Femur (tissue), 1 donor: ENCODE results near the gene MAD1L1.
"Not testable (repeated sequence)": the region's sequence is repeated elsewhere in the genome, so short reads cannot be mapped to it uniquely, and the experiment has no call there.

ENCODE experiments used
- DNase-seq: peaks from one replicate; pipeline ENCODE4 v3.0.0-alpha.2; 2017

MAD1L1 gene

DNA sequence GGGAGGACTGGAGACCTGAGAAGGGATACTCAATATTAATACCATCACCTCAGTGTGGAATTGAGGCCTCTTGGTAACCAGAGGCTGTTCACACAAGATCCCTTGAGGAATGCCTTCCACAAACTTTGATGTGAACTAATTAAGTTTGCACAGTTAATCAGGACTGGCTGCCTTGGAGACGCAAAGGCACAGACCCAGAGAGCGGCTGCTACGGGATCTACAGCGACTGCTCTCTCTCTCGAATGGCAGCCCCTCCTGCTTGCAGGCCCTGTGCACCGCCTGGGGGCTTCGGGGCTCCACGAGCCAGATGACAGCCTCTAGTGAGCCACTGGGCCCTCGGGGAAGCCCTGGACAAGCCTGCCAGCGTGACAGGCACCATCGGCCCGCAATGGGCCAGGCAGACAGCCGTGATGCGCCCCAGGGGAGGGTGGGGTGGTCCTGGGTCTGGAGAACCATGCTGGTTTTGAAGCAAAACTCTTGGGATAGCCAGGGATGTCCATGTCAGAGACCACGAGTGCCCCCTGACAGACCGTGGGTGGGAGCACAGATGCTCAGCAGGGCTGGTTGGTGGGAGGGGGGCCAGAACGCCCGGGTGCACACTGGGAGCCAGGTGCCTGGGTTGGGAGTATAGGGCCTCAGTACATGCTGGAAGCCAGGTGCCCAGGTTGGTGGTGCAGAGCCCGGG, 367.0 kb downstream of the MAD1L1 start:
- DNase-seq, result no peak

DNA sequence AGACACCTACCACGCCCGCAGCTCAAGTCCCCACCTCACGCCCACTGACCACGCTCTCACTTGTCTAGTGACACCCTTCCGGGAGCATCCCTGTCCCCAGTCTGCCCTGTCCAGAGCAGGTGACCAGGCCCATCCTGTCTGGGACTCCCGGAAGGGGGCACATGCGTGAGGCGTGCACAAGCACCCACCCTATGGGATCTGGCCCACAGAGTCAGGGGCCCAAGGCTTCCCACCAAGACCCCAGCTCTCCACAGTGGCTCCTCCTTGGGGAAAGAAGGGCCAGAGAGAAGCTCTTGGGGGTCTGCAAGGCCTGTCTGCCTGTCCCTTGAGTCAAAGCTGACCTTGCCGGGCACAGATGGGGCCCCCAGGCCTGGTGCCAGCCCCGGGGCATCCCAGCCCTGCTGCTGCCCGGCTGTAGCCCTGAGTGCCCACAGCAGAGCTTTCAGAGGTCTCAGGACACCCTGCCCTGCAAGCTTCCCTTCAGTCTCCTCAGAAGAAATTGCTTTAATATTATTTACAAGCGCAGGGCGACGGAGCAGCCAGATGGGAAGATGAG, 367.7 kb downstream of the MAD1L1 start:
- no peak for DNase-seq

DNA sequence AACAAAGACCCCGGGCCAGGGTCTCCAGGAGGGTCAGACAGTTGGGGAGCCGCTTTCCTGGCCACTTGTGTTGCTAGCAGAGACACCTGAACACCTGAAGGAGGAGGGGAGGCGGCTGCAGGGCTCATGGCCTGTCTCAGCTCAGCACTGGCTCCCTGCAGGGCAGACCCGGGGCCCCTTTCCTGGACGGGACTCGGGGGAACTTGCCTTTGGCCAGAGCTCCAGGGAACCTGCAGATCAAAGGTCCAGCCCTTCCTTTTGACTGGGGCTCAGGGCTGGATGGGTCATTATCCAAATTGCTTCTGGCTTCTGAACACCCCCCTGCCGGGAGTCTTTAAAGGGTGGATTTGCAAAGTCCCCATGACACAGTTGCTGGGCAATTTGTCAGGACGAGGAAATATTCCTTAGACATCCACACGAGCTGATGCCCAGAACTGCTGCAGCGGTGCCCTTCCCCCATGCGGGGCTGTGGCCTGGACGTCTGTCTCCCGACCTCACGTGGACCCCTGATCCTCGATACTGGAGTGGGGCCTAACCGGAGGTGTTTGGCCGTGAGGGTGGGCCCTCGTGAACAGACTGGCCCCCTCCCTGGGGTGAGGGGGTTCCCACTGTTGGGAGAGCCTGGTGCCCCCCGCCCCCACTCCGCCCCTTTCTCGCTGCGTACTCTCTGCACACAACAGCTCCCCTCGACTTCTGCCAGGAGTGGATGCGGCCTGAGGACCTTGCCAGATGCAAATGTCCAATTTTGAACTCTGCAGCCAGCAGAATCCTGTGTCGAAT, 368.4 kb downstream of the MAD1L1 start:
- DNase-seq, result no peak

DNA sequence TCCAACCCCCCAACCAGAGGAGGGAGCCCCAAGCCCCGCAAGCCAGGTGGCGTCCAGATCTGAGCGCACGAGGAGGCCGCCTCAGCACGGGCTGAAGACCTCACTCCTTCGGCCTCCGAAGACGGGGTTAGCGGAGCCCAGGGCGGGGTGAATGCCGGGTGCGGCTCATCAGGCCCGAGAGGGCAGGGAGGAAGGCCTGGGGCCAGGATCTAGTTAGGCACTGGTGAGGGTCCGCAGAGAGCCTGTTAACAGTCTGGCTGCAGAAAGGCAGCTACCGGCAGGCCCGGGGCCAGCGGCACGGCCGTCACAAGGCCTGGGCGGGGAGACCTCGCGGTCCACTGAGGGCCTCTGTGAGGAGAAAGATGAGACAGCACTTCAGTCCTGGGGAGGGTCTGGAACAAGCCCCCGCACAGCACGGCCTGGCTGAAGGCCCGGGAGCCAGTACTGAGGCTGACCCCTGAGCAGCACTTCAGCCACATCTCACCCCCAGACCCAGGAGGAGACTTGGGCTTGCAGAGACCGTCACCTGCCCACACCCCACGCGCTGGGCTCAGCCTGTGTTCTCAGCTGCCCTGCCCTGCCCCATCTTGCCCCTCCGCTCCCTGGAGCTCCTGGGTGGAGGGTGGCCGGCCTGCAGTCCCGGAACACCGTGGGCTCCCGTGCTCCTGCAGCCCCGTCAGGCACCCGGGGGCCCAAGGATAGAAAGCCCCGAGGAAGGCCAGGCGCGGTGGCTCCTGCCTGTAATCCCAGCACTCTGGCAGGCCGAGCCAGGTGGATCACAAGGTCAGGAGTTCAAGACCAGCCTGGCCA, 369.4 kb downstream of the MAD1L1 start:
- DNase-seq, result no peak

DNA sequence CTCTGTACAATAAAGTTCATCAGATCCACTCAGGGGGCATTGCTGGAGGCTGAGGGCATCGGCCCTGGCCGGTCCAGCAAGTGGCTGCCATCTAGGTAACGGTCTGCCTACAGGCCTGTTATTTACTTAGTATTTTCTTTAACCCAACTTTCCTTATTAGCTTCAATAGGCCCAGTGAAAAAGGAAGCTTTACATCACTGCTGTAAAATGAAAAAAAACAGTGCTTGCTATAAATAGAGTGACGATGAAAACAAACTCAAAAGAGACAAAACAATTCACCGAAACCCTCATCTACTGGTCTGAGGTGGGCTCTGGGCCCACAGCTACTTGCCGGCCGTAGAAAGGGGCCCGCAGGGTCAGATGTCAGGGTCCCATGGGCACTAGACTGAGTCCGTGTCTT, 370.2 kb downstream of the MAD1L1 start:
- no peak for DNase-seq

DNA sequence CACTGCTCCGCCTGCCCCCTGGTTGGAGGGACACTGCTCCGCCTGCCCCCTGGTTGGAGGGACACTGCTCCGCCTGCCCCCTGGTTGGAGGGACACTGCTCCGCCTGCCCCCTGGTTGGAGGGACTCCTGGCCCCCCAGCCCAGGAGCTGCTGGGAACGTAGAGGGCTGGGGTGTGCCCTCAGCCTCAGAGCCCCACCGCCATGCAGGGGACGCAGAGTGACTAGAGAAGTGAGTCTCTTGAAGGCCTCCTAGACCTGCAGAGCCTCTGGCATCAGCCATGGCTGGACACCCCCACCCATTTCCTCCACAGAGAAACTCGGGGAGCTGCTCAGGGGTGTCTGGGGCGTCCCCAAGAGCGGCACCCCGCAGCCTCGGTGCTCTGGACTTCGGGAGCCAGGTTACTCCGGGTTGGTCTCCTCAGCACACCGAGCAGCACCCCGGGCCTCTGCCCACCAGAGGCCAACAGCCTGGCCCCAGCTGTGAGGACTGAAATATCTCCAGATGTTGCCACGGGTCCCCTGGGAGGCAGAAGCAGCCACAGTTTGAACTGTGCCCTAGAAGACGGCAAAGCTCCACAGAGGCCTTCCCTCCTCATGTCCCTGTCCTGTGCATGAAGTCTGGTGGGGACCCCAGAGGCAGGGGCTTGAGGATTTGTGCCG, 370.8 kb downstream of the MAD1L1 start:
- DNase-seq, result no peak

DNA sequence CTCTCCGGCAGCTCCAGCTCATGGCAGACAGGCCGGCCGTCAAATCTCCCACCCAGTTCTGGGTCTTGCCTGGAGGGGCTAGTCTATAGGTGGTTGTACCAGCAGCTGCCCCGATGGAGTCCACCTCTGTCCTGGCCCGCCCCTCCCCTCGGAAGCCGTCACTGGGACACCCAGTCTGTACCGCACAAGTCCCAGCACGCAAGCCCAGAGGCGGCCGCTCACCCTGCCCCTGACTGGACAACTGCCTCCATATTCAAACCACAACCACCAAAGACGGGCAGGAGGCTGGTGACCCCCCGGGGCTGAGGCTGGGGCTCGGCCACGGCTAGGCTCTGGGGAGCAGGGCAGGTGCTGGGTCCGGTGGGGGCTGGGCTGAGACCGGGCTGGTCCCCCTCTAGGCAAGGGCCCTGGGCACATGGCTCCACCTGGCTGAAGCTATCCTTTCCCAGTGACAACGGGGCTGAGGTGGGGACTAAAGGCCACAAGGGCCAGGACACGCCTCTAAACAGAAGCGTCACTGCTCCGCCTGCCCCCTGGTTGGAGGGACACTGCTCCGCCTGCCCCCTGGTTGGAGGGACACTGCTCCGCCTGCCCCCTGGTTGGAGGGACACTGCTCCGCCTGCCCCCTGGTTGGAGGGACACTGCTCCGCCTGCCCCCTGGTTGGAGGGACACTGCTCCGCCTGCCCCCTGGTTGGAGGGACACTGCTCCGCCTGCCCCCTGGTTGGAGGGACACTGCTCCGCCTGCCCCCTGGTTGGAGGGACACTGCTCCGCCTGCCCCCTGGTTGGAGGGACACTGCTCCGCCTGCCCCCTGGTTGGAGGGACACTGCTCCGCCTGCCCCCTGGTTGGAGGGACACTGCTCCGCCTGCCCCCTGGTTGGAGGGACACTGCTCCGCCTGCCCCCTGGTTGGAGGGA, 371.6 kb downstream of the MAD1L1 start:
- not testable (repeated sequence) for DNase-seq

DNA sequence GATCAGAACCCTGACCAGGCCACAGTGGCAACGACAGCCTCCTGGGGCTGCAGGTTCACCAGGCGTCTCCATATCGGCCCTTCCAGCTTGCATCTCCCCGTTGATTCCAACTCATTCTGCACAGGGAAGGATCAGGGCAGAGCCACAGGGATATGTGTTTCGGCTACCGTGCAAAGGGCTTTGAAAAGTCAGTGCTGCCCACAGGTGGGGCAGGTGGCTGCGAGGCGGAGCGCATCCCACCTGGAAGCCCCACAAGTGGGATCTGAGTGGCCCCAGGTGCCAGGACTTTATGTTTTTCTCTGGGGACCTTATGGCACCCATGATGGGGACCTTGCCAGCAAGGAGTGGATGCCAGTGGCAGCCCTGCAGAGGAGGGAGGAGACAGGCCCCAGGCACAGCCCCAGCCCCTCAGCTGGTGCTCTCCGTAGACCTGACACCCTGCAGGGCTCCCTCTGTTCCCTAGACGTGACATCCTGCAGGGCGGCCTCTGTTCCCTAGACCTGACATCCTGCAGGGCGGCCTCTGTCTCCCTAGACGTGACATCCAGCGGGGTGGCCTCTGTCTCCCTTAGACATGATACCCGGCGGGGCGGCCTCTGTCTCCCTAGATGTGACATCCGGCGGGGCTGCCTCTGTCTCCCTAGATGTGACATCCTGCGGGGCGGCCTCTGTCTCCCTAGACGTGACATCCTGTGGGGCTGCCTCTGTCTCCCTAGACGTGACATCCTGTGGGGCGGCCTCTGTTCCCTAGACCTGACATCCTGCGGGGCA, 373.3 kb downstream of the MAD1L1 start:
- peak; percentile 16 for DNase-seq

DNA sequence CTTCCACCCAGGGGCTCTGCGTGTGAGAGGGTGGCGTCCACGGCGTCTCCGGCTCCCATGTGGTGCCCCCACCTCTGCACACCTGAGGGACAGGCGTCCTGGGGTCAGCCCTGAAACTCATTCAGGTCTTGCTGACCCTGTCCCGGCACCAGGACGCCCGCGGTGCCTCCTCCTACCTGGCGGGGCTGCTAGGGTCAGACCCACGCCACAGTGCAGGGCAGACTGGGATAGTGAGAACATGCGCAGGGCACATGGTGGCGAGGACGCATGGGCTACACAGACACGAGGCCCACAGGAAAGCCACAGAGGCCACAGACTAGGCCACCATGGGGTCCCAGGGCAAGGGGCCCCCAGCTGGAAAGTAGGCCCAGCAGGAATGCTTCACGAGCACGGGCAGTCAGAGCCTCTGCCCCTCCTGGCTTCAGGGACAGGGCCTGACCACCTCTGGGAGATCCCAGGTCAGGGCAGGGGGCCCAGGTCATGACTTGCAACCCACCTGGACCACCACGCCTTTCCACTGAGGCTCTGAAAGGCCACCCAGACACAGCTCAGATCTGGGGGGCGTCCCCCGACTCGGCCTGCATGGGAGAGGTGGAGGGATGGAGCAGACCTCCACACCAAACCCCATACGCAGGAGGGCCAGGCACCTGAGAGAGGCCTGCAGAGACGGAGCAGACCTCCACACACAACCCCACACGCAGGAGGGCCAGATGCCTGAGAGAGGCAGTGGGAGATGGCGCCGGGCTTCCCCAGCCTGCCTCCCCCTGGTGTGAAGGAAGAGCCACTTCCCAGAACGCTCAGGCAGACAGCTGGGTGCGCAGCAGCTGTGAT, 374.1 kb downstream of the MAD1L1 start:
- peak; percentile 18 for DNase-seq

DNA sequence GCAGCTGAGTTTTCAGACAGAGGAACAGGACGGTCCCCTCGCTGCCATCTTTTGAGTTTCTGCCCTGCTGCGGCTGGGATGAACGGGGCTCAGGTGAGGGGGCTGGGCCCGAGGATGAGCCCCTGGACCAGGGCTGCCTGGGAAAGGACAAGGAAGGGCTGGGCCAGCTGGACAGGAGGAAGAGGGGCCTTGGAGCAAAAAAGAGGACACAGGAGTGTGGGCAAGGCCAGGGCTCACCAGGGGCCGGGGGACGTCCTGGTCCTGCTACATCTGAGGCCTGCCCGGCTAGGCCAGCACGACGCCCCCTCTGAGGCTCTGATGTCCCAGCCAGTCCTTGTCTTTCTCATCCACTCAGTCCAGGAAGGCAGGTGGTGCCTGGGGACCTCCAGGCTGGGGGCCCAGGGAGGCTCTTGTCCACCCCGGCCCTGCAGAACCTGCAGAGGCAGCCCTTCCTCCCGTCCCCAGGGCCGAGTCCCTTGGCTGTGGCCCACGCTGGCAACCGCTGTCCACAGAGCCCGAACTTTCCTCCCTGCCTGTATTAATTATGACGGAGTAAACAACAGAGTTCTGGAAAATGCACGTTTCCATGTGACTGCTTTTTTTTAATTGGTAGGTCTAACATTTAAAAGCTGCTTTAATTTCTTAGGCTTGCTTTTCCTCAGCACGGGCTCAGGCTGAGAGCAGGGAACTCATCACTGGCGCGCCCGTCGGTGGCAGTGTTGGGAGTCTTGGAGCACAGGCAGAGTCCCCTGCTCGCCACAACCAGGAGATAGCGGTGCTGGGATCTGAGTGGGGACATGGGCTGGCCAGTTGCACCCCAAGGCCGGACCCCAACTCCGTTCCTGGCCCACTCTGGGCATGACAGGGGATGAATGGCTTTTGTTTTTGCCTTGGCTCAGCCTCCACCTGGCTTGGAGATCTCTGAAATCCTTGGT, 375.0 kb downstream of the MAD1L1 start:
- peak; percentile 9 for DNase-seq

DNA sequence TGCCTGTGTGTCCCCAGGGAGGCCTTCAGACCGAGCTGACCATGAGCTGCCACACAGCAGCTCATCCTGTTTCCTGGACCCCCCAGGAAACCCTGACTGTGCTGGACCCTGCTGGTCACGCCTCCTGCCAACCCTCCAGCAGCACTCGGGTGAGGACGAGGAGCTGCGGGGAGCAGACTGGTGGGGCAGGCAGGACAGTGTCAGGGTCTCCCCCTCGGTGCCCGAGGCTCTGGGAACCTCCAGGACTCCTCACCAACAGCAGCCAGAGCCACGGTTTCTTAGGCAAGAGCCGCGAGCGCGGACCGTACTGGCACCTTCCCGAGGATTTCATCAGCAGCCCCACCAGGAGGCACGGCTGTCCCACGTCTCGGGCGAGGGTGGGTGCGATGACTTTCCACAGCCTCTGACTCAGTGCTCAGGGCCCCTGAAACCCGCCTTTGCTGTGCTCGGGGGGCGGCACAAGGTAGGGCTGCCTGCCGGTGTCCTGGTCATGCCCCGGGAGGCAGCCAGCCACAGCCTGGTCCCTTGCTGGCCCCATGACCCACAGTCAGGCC, 375.8 kb downstream of the MAD1L1 start:
- DNase-seq, result peak; percentile 11

DNA sequence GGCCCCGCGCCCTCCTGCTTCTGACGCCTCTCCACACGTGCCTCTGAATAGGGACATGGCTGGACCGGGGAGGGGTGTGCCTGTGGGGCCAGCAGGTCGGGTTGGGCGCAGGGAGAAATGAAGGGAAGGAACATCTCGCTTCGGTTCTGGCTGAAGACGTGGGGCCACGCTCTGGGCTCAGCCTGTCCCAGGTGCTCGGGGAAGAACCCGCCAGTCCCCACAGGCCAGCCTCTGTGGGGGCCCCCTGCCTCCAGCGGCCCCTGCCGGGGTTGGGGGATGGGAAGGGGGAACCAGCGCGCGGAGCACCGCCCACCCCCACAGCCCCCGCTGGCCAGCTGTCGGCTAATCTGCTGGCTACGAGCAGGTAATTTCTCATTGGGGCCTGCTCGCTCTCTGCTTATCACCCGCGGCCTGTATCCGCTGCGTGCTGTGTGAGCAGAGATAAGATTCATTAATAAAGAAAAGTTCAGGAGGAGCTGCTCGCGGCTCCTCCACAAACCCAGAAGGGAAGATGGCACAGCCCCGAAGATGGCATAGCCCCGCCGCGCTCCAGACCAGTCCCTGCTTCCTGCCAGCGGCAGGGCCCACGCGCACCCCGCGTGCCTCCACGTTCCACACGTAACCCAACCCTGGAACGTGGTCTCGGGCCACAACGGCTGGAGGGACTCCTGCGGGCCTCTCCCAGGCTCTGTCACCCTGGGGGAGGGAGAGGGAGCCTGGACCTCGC, 376.4 kb downstream of the MAD1L1 start:
- peak; percentile 20 for DNase-seq

DNA sequence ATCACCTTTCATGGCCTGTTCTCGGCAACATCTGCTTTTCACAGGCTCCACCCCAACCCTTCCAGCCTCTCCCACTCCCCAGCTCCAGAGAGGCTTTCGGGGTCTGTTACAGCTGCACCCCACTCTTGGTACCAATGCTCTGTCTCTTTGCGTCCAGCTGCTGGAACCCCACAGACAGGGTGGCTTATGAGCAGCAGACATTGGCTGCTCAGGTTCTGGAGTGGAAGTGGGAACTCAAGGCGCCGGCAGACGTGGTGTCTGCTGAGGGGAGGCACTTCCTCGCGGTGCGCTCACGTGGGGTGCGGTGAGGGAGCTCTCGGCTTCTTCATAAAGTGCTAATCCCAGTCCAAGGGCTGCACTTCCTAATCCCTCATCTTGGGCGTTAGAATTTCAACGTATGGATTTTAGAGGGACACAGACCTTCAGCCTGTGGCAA, 377.0 kb downstream of the MAD1L1 start:
- DNase-seq, result peak; percentile 13

DNA sequence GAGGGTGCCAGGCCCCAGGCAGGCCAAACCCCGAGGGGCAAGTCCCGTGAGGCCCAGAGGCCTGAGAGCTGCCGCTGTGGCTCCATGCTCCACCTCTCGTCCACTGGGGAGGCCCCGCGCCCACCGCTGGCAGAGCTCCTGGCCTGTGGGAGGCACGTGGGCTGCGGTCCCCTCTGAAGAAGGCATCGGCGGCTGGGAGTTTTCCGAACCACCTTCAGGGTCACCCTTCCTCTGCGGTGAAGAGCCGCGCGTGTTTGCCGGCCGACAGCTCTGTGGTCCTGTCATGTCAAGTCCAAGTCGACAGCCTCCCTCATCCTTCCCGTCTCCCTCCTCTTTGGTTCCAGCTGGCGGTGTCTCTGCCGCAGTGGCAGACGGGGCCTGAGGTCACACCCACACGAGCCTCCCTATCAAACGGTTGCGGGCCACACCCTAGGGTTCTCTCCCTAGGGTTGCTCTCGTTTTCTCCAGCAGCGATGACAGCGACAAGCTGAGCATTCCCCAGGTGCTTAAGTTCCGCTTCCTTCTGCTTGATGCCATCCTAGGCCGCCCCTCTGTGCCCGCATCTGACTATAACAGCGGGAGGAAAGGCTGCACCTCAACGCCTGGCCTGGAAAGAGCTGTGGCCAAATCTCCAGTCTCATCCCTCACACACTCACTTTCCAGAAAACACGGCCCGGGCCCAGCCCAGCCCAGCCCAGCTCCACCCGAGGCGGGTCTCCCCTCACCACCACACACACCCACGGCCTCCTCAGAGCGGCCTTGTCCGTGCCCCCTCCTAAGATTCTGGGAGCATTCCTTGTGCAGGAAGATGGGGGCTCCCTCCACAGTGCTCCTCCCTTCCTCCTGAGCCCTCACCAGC, 377.6 kb downstream of the MAD1L1 start:
- peak; percentile 16 for DNase-seq

DNA sequence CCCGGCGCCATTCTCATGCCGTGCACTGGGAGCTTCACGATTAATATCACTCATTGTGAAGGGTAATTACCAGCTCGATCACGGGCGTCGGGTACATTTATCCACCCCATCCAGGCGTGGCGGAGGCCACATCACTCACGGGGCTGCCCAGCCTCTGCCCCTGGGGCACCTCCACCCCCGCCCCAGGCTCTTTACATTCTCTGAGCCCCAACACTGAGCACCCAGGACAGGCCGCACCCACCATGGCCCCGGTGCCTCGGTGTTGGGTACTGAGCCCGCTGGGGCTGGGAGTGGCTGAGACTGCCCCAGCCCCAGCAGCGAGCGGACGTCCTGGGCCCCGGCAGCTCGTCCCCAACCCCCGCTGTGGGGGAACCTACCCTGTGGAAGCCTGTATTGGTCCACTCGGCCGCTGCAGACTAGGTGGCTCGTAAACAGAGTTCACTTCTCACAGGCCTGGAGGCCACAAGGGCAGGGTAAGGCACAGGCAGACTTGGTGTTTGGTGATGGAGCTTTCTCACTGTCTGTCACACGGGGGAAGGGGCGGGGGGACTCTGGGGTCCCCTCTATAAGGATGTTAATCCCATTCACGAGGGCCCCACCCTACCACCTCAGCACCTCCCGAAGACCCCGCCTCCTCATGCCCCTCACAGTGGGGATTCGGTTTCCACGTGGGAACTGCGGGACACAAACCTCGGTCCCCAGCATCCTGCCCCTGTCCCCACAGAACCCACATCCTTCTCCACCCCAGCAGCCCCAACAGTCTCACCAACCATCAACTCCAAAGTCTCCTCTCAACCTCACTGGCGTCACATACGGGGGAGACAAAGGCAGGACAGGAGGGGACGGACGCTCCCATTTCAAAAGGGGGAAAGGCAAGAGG, 378.5 kb downstream of the MAD1L1 start:
- DNase-seq, result peak; percentile 9
